ENCODE measurements around the gene WWC2.

- TF ChIP-seq POLR2AphosphoS5 (IDR thresholded peaks at IDR 0.05; ENCODE audit: low read depth, low read length) = no peak
- TF ChIP-seq, protein P1, sequence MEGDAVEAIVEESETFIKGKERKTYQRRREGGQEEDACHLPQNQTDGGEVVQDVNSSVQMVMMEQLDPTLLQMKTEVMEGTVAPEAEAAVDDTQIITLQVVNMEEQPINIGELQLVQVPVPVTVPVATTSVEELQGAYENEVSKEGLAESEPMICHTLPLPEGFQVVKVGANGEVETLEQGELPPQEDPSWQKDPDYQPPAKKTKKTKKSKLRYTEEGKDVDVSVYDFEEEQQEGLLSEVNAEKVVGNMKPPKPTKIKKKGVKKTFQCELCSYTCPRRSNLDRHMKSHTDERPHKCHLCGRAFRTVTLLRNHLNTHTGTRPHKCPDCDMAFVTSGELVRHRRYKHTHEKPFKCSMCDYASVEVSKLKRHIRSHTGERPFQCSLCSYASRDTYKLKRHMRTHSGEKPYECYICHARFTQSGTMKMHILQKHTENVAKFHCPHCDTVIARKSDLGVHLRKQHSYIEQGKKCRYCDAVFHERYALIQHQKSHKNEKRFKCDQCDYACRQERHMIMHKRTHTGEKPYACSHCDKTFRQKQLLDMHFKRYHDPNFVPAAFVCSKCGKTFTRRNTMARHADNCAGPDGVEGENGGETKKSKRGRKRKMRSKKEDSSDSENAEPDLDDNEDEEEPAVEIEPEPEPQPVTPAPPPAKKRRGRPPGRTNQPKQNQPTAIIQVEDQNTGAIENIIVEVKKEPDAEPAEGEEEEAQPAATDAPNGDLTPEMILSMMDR (IDR thresholded peaks at IDR 0.05) = no peak
- TF ChIP-seq, protein P2, sequence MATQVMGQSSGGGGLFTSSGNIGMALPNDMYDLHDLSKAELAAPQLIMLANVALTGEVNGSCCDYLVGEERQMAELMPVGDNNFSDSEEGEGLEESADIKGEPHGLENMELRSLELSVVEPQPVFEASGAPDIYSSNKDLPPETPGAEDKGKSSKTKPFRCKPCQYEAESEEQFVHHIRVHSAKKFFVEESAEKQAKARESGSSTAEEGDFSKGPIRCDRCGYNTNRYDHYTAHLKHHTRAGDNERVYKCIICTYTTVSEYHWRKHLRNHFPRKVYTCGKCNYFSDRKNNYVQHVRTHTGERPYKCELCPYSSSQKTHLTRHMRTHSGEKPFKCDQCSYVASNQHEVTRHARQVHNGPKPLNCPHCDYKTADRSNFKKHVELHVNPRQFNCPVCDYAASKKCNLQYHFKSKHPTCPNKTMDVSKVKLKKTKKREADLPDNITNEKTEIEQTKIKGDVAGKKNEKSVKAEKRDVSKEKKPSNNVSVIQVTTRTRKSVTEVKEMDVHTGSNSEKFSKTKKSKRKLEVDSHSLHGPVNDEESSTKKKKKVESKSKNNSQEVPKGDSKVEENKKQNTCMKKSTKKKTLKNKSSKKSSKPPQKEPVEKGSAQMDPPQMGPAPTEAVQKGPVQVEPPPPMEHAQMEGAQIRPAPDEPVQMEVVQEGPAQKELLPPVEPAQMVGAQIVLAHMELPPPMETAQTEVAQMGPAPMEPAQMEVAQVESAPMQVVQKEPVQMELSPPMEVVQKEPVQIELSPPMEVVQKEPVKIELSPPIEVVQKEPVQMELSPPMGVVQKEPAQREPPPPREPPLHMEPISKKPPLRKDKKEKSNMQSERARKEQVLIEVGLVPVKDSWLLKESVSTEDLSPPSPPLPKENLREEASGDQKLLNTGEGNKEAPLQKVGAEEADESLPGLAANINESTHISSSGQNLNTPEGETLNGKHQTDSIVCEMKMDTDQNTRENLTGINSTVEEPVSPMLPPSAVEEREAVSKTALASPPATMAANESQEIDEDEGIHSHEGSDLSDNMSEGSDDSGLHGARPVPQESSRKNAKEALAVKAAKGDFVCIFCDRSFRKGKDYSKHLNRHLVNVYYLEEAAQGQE (IDR thresholded peaks at IDR 0.05; ENCODE audit: insufficient read depth in 1 of 2, low read depth in 2 of 2, low read length in 1 of 2) = no peak
These were observed 153.9 kb downstream of the WWC2 start for GRCh38 chr4:183252959-183253358.
